ENCODE data around the gene CD109.

Gene CD109

GRCh38 chr6:73691512-73691911 is 4.5 kb upstream of the CD109 start:
- TF ChIP-seq CTCF (IDR thresholded peaks at IDR 0.05) = no peak

GRCh38 chr6:73694711-73695411 is 1.1 kb upstream of the CD109 start:
- Histone ChIP-seq H3K27ac (no peak overlapping the region), H3K4me3 (peak overlapping the region; percentile 79)
- no peak for DNase-seq (ENCODE audit: low spot score)
- TF ChIP-seq CTCF (IDR thresholded peaks at IDR 0.05) = no peak

More at GRCh38 chr6:73691512-73691911, 4.5 kb upstream of the CD109 start:
- DNase-seq (ENCODE audit: low spot score) = no peak
- no peak overlapping the region for H3K4me3 ChIP-seq
- no peak overlapping the region for H3K27ac ChIP-seq

GRCh38 chr6:73696966-73697655 is 1.1 kb downstream of the CD109 start:
- Histone ChIP-seq H3K27ac (no peak overlapping the region), H3K4me3 (no peak overlapping the region)
- no peak for DNase-seq (ENCODE audit: low spot score)
- TF ChIP-seq CTCF (IDR thresholded peaks at IDR 0.05) = no peak

GRCh38 chr6:73699676-73700459 is 3.9 kb downstream of the CD109 start:
- TF ChIP-seq CTCF (IDR thresholded peaks at IDR 0.05) = no peak
- DNase-seq (ENCODE audit: low spot score) = no peak
- Histone ChIP-seq H3K27ac (no peak overlapping the region), H3K4me3 (no peak overlapping the region)

- no peak for TF ChIP-seq CTCF (IDR thresholded peaks at IDR 0.05)
- no peak for DNase-seq (ENCODE audit: low spot score)
- Histone ChIP-seq H3K4me3 (no peak overlapping the region), H3K27ac (no peak overlapping the region)
Observed at GRCh38 chr6:73702444-73702843, 6.4 kb downstream of the CD109 start.

GRCh38 chr6:73703466-73703865 is 7.5 kb downstream of the CD109 start:
- no peak for DNase-seq (ENCODE audit: low spot score)
- TF ChIP-seq CTCF (IDR thresholded peaks at IDR 0.05) = no peak
- Histone ChIP-seq H3K4me3 (no peak overlapping the region), H3K27ac (no peak overlapping the region)
